Natural killer cell (primary cell): ENCODE measurements around the gene SLC33A1. TPM values are rescaled to one million over a fixed set of nuclear protein-coding genes. Genes with fewer than 3 reads are reported as not detected.

Experiments used
- total RNA-seq, 4 donors: library from RNA; stranded (reverse); fragments of 120-200 nt in 1 of 4; gene quantifications; one replicate each; pipeline versions ENCODE4 v1.2.3 to v1.2.4, GENCODE V29; 2013 to 2022

Gene SLC33A1
- total RNA-seq, 3 donors from 2014 or later (not counting 1 experiment from before 2014, with no cell fraction given): 25.2 to 28.4 (median 27.2) TPM

Other genes starting within 250 kb of the SLC33A1 start
- gene PLCH1, start 109.4 kb downstream of the SLC33A1 start, total RNA-seq: under 1 TPM; 0.05 to 0.26 (median 0.08) TPM
- 1 to 10 TPM in 2 of 3 donors, under 1 TPM in 1; 0.88 to 2.5 (median 1.2) TPM for gene C3orf33, start 48.1 kb downstream of the SLC33A1 start, total RNA-seq
- 10 to 100 TPM; 36.7 to 49.7 (median 45.4) TPM for gene GMPS, start 16.2 kb upstream of the SLC33A1 start, total RNA-seq